Skeletal muscle tissue (tissue), 4 donors: ENCODE data around the gene ELP5. TPM values are rescaled to one million over a fixed set of nuclear protein-coding genes. Genes with fewer than 3 reads are reported as not detected.

Source experiments
- H3K27ac ChIP-seq: one replicate; pipeline ENCODE4 v1.7.0; 2013; ENCODE audit warnings: mild to moderate bottlenecking, low read depth, low read length, inconsistent platforms
- H3K27me3 ChIP-seq, 3 donors: one replicate each; pipeline ENCODE4 v1.7.0; 2013; ENCODE audit warnings: low read length in 3 of 3; ENCODE audit not compliant: control insufficient read depth in 3 of 3, insufficient read depth in 3 of 3
- H3K36me3 ChIP-seq, 3 donors: one replicate each; pipeline ENCODE4 v1.7.0; 2013; ENCODE audit warnings: low read length in 3 of 3; ENCODE audit not compliant: control insufficient read depth in 3 of 3, insufficient read depth in 3 of 3
- H3K4me1 ChIP-seq, 3 donors: one replicate each; pipeline ENCODE4 v1.7.0; 2013; ENCODE audit warnings: low read length in 3 of 3, mild to moderate bottlenecking in 3 of 3; ENCODE audit not compliant: control insufficient read depth in 3 of 3, insufficient read depth in 3 of 3
- H3K4me3 ChIP-seq, 3 donors: one replicate each; pipeline ENCODE4 v1.7.0; 2013; ENCODE audit warnings: low read length in 3 of 3
- H3K9ac ChIP-seq, 3 donors: one replicate each; pipeline ENCODE4 v1.7.0; 2013; ENCODE audit warnings: low read length in 3 of 3, mild to moderate bottlenecking in 3 of 3, moderate library complexity in 2 of 3, low read depth in 1 of 3
- H3K9me3 ChIP-seq, 3 donors: one replicate each; pipeline ENCODE4 v1.7.0; 2013; ENCODE audit warnings: low read length in 3 of 3; ENCODE audit not compliant: control insufficient read depth in 3 of 3
- total RNA-seq: library from RNA; depleted of rRNA; stranded (reverse); fragments of >200 nt; gene quantifications from one replicate; pipeline ENCODE4 v1.2.3, GENCODE V29; 2014
- donor health status: Osteomylitis.

ELP5 gene
- total RNA-seq, 1 donor from 2014 or later = 28.2 TPM

DNA sequence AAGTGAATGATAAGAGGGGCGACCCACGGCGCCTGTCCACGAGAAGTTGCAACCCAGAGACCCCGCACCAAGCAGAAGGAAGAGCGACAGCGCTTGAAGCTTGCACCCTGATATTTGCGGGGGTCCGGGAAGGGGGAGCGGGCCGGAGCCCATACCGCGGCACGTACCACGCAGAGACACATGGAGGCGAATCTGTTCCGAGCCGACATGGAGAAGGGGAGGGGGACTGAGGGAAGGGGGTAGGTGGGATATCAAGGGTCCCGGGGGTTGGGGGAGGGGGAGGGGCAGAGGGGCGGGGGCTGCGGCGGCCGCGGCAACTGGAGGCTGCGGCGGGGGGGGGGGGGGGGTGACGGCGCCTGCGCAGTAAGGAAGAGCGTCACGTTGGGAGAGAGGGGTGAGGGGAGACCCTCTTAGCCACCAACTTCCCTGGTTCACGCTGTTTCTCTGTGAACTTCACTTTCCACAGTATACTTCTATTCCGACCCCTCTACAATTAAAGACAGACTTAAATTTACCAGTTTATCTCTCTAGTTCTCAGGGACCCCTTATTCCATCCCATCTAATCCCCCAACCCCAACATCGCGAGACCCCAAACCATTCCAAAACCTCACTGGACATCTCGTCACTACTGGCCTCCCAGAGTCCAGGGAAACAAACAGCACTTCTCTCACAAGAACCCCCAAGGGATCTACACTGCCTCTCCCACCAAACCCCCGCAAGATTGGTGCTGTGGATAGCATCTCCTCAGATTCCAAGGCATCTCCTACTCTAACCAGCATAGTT is 40.3 kb upstream of the ELP5 start:
- no peak overlapping the region for H3K4me3 ChIP-seq
- H3K9ac ChIP-seq = no peak overlapping the region
- H3K36me3 ChIP-seq = no peaks in the 10 kb centered on the region
- no peaks in the 10 kb centered on the region for H3K9me3 ChIP-seq
- H3K27ac ChIP-seq = no peak overlapping the region
- H3K4me1 ChIP-seq = peaks cover 27 to 33% (median 29%) of the 10 kb centered on the region in 3 donors
- H3K27me3 ChIP-seq = peaks cover 0 to 11% (median 6%) of the 10 kb centered on the region in 3 donors

DNA sequence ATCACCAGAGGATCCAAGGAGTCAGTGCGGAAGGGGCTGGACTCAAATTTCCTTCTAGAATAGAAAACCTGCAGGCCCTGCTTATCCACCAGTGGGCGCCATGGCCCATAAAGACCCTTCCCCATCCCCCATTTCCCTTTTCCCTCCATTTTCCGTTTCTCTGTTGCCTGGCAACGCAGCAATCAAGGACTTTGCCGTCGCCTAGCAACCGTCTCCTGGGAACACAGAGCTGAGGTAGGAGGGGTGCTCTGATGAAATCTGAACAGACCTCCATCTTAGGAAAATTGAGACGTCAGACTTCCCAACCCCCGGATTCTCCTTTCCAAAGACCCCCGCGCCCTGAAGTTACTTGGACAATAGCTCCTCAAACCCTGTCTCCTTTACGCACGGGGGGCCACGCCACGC is 38.1 kb upstream of the ELP5 start:
- Histone ChIP-seq H3K36me3 (no peaks in the 10 kb centered on the region), H3K9ac (peak overlapping the region in 1 of 3 donors; percentile 50), H3K4me3 (peak overlapping the region; percentile 70 to 75 (median 74)), H3K27ac (peak overlapping the region; percentile 62), H3K27me3 (peaks cover 0 to 11% (median 6%) of the 10 kb centered on the region in 3 donors), H3K9me3 (no peaks in the 10 kb centered on the region), H3K4me1 (peaks cover 40 to 47% (median 41%) of the 10 kb centered on the region in 3 donors)

DNA sequence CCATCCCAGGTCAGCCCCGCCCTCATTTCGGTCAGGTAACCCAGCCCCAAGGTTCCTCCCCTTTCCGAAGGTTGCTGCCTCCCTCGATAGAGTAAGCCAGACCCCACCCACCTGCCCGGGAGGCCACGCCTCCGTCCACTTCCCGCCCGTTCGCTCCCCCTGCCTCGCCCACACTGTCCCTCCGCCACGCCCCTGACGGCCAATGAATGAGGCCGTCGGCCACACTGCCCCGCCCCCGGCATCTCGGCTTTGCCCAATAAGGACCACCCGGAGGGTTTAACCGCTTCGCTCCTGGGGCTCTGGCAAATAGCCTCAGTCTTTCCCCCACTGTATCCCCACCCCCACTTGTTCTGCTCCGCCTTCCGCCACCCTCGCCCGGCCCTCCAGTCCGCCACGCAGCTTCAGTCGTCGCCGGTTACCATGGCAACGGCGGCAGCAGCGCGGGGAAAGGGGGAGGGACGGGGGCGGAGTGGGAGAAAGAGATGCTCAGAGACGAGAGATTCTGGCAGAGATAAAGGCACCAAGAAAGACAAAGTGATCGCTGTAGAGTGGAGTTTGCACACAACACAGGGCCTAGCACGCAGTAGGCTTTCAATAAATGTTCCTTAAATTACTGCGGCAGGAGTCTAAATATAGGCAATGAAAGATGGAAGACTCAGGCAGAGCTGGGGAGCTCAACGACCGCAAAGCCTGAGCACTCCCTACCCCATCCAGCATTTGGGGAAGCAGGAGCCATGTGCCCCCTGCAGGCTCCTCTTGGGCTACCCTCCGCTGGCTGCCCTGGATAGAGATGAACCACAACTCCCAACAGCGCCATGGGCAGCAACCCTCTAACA is 37.5 kb upstream of the ELP5 start:
- H3K27ac ChIP-seq = peak overlapping the region; percentile 62
- peak overlapping the region; percentile 22 to 62 (median 45) for H3K9ac ChIP-seq
- peaks cover 0 to 11% (median 6%) of the 10 kb centered on the region in 3 donors for H3K27me3 ChIP-seq
- peak overlapping the region; percentile 70 to 75 (median 74) for H3K4me3 ChIP-seq
- no peaks in the 10 kb centered on the region for H3K9me3 ChIP-seq
- no peaks in the 10 kb centered on the region for H3K36me3 ChIP-seq
- H3K4me1 ChIP-seq = peaks cover 46 to 53% (median 48%) of the 10 kb centered on the region in 3 donors

DNA sequence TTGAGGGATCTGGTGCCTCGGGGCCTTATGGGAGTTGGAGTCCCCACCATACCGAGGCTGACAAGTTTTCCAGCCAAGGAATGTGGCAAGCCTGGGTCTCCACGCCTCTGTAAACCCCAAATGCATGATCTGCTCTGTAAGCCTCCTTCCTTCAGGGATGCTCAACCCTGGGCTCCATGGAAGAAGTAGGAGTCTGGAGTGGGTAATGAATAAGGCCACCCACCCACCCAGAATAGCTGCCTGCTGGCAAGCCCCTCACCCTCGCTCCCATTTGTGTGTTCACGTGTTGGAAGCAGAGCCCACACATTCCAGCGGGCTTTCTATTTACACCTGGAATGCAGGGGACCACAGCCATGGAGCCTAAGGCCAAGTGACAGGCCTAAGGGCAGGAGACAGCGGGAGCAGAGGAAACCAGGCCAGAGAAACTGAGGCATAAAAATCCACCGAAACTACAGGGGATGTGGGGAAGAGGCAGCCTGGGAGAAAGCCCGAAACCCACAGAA is 36.8 kb upstream of the ELP5 start:
- Histone ChIP-seq H3K27me3 (peaks cover 0 to 11% (median 6%) of the 10 kb centered on the region in 3 donors), H3K9ac (no peak overlapping the region), H3K4me1 (peaks cover 49 to 54% (median 50%) of the 10 kb centered on the region in 3 donors), H3K36me3 (no peaks in the 10 kb centered on the region), H3K4me3 (peak overlapping the region in 2 of 3 donors; percentile 70 to 74), H3K9me3 (no peaks in the 10 kb centered on the region), H3K27ac (peak overlapping the region; percentile 62)

DNA sequence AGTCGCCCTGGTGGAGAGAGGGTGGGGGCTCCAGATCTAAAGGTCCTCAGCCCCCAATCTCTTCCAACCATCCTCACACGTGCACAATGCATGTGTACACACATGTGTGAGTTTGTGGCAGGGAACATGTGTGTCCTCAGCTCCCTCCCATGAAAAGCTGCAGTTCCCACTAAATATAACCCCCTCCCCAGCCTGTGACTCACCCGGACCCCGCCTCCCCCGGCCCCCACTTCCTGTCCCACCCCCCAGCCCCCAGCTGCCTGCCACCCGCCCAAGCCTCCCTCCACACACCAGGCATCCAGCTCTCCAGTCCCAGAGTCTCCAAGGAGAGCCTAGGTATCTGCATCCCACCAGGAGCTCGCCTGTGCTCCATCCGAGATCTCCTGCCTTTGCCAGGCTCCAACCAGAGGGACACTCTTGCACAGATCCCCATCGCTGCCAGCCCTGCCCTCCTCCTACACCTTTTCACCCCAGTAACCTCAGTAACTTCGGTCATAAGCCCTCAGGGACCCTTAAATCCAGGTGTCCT is 36.3 kb upstream of the ELP5 start:
- peaks cover 0 to 5% (median under 1%) of the 10 kb centered on the region in 3 donors for H3K36me3 ChIP-seq
- peaks cover 0 to 11% (median 6%) of the 10 kb centered on the region in 3 donors for H3K27me3 ChIP-seq
- peak overlapping the region in 2 of 3 donors; percentile 24 to 70 for H3K4me3 ChIP-seq
- peak overlapping the region in 1 of 3 donors; percentile 1 for H3K9ac ChIP-seq
- H3K9me3 ChIP-seq = no peaks in the 10 kb centered on the region
- peaks cover 54 to 59% (median 55%) of the 10 kb centered on the region in 3 donors for H3K4me1 ChIP-seq
- H3K27ac ChIP-seq = no peak overlapping the region

DNA sequence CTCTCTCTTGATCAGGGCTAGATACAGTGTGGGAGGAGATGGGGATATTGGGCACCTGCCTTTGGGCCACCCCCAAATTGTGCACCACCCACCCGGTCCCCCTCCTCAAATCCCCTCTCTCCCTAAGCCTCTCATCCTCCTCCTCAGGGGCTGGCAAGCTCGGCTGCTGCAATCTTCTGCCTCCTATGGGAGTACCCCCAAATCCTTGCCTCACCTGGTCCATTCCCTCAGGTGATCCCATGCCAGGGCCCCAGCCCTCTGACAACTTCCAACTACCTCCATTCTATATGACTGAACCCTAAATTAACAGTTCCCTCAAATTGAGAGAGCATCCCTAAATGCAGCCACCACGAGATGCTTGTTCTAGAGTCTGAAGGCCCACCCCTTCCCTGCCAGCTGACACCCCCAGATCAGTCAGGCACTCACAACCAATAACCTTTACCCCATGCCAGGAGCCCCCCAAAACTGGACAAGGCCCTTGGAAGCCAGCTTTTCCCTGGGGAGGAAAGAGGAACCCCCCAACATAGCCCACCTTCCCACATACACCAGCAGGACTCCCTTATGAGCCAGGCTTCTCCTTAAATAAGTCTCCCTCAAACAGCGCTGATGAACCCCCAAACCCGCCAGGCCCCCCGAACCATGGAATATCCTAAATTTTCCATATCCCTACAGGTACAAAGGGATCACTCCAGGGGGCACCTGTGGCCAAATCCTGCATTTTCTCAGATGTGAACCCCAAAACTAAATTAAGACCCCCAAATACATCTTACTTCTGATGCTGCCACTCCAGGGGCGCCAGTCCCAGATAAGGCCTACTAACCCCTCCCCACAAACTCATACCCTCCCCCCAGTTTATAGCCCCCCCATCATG is 35.5 kb upstream of the ELP5 start:
- Histone ChIP-seq H3K4me1 (peaks cover 61 to 67% (median 63%) of the 10 kb centered on the region in 3 donors), H3K27me3 (peaks cover 0 to 11% (median 4%) of the 10 kb centered on the region in 3 donors), H3K9ac (peak overlapping the region; percentile 40 to 61 (median 41)), H3K4me3 (peak overlapping the region in 2 of 3 donors; percentile 22 to 38), H3K9me3 (no peaks in the 10 kb centered on the region), H3K27ac (peak overlapping the region; percentile 26), H3K36me3 (peaks cover 6 to 12% (median 8%) of the 10 kb centered on the region in 3 donors)

DNA sequence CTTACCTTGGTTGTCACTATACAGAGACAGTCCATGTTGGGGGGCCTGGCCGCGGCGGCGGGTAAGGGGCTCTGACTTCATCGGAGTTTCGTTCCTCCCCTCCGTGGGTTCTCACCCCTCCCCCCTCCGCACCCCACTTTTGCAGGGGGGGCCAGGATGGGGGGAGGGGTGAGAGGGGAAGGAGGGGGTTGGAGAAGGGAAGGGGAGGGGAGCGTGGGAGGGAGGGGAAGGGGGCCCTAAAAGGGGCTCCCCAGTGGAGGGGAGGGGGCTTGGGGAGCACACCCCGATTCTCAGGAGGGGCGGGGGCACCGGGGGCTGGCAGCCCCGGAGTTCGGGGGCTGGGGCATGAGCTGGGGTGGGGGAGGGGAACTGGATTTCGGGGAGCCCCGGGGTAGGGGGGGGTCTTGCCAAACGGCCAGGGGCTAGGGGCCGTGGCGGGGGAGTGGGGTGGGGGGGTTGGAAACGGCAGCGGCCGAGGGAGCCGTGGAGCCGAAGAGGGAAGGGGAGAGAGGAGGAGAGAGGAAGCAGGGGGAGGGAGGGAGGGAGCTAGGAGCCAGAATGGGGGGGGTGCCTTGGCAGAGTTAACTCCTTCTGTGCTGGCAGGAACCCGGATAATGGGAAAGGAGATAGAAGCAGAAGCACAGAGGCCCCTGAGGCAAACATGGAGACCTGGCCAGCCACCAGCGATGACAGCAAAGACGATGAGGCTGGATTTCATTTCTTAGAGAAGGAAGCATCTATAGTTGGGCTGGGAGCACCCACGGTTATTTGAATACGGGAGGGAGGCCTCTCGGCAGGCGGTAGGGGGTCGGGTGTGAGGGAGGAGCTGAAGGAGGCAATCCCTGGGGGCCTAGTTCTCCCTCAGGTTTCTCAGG is 34.7 kb upstream of the ELP5 start:
- Histone ChIP-seq H3K36me3 (peaks cover 14 to 21% (median 17%) of the 10 kb centered on the region in 3 donors), H3K4me1 (peaks cover 70 to 71% (median 70%) of the 10 kb centered on the region in 3 donors), H3K4me3 (peak overlapping the region; percentile 55 to 73 (median 66)), H3K27me3 (peaks cover 0 to 6% (median 0%) of the 10 kb centered on the region in 3 donors), H3K9ac (peak overlapping the region; percentile 60 to 78 (median 72)), H3K27ac (peak overlapping the region; percentile 28), H3K9me3 (no peaks in the 10 kb centered on the region)

DNA sequence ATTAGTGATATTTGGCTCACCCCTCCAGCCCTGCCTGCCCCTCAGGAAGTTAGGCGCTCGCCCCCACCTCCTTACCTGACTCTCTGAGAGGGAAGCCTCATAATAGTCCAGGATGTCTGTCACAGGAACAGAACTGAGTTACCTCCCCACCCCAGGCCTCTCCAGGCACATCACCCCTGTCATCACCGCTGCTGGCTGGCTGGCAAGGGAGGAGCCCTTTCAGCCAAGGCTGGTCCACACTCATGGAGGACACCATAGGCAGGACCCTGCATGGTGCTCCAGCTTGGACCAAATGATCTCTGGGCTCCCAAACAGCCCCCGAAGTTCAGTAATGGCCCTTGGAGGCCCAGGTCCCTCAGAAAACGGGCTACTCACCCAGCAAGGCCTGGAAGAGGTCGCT is 33.8 kb upstream of the ELP5 start:
- H3K9me3 ChIP-seq = no peaks in the 10 kb centered on the region
- peaks cover 21 to 29% (median 25%) of the 10 kb centered on the region in 3 donors for H3K36me3 ChIP-seq
- peak overlapping the region; percentile 60 to 78 (median 72) for H3K9ac ChIP-seq
- H3K4me1 ChIP-seq = peaks cover 78 to 79% (median 78%) of the 10 kb centered on the region in 3 donors
- H3K27ac ChIP-seq = peak overlapping the region; percentile 28
- H3K27me3 ChIP-seq = peaks cover 0 to 6% (median 0%) of the 10 kb centered on the region in 3 donors
- H3K4me3 ChIP-seq = peak overlapping the region; percentile 55 to 73 (median 66)
